GM19452 (cell line): Measurements from ENCODE around the gene TMEM51.

Experiments used
- ATAC-seq: cut with Tn5 transposase; IDR thresholded peaks from one replicate; pipeline ENCODE4 v1.9.1; 2021; ENCODE audit not compliant: unreplicated experiment

Gene TMEM51

DNA sequence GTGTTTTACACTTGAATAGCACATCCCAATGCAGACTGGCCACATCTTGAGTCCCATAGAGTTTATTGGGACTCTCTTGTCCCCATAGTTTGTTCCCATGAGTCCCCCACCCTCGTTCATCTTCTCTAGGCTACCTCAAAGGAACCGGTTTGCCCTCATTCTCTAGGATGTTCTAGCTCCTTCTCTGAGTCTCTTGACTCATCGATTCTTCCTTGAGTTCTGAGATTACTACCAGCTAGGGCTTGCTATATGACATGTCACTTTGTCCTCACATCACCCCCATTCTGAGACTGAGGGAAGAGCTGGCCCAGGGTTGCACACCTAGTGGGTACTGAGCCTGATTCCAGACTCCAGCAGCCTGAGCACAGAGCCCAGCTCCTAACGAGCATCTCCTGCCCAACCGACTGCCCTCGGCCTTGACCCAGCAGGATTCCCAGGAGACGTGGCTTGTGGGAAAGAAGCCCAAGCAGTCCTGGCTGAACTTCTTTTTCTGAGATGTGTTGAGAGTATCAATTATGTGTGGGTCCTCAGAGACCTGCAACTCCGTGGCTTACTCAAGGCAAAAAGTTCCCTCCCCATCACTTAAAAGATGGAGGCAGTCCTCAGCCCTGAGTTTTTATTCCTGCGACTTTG, 42.0 kb downstream of the TMEM51 start:
- no peak for ATAC-seq

DNA sequence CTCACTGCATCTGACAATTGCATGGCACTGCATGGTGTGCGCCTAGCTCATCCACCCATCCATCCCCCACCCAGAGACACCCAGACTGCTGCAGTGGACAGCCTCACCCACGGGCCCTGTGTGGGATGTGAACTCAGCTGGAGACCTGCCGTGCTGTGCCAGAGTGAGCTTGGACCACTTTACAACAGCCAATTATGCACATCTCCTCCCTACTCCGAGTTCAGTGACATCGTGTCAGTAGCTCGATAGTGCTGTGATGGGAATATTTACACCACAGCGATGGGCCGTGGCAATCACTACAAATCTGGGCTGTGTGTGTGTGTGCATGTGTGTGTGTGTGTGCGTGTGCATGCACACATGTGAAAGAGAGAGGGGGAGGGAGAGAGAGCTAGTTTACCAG, 42.5 kb downstream of the TMEM51 start:
- ATAC-seq: no peak

DNA sequence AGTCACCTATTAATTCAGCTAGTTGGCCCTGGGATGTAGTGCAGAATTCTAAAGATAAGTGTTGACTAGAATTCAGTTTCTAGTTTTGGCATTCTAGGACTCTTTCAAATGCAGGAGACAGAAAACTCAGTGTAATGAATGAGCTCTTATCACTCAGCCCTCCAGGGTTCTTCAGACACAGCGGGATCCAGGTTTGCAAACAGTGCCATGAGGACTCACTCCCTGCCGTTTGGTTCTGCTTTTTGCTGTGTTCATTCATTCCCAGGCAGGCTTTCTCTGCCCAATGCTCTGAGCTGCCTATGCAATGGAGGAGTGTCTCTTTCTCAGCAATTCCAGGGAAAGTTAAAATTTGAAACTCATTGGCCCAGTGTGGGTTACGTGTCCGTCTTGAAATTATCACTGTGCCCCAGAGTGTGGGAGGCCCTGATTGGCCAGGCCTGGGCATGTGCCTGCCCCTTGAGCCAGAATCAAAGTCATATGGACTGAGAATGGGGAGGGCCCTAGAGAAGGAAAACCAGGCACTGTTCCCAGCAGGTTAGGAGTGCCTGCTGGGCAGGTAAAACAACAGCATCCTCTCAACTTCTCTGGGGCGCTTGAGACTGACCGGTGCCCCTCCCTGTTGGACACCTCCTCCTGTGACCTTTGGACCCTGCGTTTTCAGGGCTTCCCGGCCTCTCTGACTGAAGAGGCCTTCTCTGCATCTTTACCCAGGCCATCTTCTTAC, 43.4 kb downstream of the TMEM51 start:
- no peak for ATAC-seq

DNA sequence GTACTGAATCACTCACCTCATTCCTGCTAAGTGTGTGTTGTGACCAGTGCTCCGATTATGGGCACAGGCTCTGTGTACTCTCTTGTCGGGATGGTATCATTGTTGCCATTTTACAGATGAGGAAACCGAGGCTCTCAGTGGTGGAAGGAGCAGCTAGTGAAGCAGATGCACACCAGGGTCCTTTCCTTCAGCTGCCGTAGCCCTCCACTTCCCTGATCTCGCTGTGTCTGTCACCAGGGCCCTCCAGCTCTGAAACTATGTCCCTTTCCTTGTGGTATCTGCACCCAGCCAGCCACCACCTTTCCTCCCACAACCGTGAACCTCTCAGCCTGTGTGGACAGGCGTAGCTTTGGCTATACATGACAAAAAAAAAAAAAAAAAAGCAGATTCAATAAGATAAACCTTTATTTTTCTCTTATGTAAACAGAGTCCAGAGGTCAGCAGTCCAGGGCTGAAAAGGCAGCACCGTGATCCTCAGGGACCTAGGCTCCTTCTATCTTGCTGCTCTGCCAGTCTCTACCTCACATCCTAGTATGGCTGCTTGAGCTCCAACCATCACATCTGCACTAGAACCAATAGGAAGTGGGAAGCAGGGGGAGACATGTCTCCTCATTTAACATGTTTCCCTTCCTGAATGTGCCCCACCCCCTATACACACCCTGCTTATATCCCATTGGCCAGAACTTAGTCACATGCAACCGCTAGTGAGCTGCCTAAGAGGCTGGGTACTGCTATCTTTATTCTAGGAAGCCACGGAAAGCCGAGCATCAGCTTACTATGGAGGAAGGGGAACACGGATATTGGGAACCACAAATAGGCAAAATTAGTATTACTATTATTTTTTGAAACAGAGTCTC, 44.3 kb downstream of the TMEM51 start:
- no peak for ATAC-seq

DNA sequence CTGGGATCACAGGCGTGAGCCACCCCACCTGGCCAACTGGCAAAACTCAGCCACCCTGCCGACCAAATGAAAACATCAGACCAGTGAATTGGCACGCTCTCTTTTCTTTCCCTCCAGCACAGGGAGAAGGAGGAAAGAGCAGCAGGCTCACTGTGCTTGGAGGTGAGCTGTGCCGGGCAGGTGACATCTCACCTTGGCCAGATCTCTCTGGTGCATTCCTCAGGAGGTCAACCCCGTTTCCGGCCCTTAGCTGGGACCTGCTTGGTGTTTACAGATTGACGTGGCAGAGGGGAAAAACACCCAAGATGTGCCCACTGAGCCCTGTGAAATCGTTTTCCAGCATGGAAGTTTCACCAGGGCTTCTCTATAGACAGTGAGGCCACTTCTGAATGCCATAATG, 45.1 kb downstream of the TMEM51 start:
- ATAC-seq: no peak

DNA sequence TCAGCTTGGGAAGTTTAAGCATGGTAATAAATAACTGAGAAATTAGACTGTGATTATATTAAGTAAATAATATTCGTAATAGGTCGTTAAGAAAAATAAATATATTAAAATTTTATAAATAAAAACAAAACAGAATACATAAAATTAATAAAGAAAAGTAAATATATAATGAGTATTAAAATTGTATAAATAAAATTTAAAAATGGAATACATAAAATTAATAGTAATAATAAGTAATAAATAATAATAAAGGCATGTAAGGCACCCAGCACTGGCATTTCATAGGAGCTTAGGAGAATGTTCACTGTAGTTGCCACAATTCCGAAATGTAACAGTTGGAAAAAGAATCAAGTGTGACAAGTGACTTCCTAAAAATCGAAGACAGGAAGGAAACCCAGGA, 47.7 kb downstream of the TMEM51 start:
- no peak for ATAC-seq

DNA sequence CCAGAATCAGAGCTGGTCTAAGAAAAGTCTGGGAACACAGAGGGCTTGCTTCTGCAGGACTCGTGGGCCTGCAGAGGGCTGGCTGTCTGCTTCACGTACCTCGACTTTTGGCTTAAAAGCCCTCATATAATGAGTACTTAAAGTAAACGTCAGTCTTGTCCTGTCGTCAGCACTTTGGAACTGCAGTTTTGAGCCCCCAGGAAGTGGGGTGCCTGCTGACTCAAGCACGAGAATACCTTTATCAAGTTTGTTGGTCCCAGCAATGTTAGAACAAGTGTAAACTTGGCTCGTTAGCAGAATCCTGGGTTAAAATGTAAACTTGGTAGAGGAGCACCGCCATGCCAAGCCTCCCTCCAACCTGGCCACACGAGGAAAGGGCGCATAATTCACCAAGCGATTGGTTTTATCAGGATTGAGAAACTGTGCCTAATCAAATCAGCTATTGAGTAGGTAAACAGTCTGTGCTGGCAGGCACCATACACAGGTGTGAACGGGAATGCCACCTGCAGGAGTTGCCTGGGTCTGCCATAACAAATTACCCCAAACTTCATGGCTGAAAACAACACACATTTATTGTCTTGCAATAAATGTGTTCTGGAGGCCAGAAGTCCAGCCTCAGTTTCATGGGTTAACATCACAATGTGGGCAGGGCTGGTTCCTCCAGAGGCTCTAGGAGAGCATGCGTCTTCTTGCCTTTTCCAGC, 48.5 kb downstream of the TMEM51 start:
- no peak for ATAC-seq

DNA sequence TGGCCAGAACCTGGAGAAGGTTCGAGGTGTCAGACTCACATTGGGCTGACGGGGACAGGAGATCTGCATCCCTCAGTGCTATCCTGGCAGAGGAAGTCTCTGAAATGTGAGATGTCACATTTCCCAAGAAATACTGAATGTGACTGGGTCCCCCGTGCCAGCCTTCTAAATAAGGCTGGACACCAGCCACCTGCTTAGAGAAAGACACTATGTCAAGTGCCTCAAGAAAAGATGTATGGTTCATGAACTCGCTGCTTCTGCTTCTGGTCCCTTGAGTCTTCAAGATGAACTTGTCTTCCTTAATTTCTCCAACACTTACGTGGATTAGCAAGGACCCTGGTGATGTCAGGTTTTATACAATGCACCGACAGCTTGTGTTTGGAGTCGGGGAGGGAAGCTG, 51.4 kb downstream of the TMEM51 start:
- no peak for ATAC-seq

DNA sequence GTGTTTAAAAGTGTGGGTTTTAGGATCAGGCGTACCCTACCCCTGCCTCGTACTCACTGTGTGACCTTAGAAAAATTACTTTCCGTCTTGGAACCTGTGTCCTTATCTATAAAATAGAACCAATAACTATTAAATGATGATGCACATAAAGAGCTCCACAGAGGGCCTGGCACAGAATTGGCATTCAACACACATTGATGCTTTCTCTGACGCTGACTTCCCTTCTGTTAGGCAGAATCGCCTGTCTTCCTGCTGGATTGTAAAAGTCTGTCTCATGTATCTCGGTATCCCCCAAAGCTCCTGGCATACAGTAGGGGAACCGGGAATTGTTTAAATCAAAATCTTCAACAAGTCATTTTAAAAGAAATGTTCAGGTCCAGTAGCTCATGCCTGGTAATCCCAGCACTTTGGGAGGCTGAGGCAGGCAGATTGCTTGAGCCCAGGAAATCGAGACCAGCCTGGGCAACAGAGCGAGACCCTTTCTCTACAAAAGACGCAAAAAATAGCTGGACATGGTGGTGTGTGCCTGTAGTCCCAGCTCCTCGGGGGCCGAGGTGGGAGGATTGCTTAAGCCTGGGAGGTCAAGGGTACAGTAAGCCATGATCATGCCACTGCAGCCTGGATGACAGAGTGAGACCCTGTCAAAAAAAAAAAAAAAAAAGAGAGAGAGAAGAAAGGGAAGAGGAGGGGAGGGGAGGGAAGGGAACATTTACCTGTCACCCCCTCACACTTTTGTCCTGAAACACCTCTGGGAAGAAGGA, 52.2 kb downstream of the TMEM51 start:
- ATAC-seq: no peak

DNA sequence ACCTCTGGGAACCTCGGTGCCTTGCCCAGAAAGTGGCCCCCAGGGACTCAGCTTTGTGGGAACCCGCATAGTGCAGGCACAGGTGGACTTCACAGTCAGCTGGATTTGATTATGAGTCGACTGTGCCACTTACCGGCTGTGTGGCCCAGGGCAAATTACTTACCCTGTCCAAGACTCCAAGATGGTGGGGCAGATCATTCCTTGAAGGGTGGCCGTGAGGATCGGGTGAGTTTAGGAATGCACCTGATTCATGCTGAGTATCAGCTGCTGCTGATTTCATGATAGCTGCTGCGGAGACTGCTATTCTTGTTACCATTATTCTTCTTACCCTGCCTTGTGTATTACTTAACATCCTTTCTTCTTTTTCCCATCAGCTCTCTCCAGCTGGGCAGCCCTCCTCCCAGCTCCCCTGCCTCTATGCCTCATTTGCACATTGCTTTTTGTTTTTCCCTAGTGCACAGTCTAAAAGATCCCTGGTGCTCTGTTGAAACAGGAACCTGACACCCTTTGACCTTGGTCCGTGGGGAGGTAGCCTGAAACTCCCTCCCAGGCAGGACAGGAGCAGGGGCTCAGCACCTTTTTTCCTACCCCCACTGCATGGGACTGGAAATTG, 53.0 kb downstream of the TMEM51 start:
- ATAC-seq: no peak

DNA sequence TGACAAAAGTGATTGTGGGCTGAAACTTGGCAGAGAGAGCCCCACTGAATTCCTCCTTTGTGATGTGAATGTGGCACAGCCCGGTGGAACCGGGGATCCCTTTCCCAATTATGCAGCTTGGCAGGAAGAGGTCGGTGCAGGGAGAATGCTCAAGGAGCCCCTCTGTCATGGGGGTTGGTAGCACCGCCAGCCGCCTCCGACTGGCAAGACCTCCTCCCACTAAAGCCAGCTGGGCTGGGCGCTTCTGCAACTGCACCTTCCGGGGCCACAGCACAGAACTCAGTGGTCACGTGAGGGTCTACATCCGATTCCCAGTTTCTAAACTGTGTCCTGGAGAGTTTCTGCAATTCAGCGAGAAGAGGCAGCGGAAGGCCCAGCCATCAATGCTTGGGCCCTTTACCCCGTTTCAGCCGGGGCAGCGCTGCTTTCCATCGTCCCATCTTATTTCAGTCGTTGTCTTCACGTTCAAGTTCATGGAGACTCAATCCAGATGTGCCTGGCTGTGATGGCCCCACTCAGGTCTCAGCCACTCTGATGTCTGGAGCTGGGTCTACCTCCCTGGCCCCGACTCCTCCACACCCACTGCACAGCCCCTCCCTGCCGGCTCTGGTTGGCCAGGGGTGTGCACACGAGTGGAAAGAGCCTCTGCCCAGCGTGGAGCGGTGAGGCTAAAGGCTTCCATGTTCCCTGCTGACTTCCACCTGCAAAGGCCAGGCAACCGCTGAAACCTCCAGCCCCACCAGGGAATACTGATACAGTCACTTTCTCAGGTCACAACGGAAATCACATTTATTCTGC, 53.7 kb downstream of the TMEM51 start:
- no peak for ATAC-seq

DNA sequence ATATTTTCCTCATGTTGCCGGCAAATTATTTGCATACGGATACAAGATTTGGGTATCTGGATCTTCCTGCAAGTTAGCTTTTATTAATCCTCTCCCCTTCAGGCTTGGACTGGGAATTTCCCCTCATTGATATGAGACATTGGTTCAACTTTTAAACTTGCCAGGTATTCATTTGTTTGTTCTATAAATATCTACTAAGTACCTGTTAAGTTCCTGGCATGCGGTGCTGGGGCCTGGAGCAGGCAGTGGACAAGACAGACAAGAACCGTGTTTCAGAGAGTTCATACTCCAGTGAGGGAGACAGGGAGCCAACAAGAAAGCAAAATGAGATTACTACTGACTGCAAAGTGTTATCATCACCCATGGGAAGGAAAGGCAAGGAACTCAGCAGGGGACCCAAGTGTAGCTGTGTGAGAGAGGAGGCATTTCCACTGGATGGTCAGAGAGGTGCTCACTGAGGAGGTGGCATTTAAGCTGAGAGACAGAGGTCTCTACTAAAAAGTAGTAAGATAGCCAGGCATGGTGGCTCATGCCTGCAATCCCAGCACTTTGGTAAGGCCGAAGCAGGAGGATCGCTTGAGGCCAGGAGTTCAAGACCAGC, 54.4 kb downstream of the TMEM51 start:
- ATAC-seq: no peak

DNA sequence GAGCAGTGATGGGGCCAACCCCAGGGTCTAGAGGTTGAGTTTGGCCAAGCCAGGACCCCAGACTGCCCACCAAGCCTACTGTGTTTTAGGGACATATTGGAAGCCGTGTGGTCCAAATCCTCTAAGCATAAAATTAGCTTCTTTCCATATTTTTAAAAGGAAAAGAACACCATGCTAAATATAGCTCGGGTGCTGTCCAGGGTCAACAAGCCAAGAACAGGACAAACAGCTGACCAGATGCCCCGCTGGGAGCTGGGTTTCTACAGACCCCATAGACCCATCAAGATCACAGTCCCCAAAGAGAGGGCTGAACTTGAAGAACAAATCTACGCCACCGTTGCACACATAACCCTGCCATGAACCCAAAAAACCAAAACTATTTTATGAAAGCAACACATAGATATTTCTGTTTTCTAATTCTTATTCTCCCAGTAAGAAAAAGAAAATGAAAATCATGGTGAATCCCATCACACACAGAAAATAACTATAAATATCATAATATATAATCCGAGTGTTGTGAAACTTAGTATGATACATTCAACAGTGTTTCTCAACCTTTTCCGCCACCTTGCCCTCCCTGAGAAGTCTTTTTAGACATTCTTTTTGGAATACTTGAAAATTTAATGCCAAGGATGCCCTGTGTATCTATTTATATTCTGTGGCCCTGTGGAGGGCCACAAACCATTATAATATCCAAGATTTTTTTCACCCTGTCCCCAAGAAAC, 57.3 kb downstream of the TMEM51 start:
- ATAC-seq: no peak

DNA sequence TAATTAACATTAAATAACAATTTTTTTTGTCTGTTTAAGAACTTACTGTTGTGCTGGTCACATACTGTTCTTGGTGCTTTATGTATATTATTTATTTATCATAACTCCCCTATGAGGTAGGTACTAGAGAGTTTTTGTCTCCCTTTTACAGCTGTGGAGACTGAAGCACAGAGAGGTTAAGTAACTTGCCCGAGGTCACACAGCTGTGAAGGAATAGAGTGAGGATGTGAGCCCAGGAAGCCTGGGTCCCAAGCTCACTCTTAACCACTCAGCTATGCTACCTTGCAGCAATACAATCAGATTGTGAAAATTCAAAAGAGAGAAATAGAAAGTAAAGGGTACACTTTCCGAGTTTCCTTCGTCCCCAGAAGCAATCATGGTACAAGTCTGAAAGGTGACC, 57.9 kb downstream of the TMEM51 start:
- ATAC-seq: no peak

DNA sequence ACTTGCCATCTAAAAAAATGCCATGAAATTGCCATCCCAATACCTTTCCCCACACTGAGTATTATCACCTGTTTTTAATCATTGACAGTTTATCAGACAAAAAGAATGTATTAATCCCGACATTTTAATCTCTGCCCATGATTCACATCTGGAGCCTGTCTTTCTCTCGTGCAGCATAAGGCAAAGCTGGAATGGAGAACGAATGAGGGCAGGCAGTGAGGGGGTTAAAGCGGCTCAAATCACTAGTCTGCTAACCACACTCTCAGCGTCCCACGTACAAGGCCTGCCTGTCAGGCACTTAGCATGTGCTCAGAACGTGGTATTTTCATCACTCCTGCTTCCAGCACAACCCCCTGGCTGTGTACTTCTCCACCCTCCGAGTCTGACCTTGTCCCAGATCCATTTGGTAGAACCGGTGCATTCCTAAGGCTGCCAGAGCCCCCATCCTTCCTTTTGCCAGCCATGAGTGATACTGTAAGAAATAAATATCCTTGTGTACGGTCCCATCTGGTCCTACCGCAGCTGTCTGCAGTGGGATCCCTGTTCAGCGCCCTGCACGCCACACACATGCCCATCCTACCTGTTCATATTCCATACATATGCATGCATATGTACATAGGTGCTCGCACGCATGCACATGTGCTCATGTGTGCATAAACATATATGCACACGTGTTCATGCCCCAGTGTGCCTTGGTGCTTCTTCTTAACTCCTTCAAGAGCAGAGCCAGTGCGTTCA, 58.8 kb downstream of the TMEM51 start:
- ATAC-seq: no peak

DNA sequence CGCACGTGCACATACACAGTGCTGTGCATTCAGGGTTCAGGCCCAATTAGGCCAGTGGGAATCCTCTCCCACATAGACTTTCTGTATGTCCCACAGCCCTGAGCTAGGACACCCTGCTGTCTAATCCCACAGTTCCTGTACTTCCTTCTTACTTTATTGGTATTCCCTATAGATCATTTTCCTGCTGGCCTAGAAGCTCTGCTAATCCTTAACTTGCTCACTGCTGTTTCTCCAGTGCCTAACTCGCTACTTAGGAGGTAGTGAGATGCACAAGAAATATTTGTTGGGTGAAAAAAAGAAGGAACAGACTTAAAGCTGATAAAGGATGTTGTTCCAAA, 59.4 kb downstream of the TMEM51 start:
- ATAC-seq: no peak

DNA sequence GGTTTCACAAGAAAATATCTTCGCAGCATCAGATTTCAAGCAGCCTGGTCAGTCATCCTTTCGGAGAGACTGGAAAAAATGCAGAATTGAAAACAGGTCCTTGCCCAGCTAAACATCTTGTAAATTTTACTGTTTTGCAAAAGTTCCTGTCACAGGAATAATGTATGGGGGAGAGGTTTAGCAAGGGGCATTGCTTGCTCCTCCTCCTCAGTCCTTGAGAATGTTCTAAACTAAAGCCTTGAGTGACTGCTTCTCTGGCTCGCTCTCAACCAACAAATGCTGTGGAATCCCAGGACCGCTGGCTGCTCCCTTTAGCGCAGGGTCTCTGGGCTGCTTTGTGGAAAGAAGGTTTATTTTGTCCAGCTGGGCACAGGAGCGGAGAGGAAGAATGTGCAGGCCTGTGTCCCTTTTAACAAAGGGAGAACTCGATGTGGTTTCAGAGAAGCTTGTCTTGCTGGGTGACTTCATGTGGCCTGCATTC, 59.8 kb downstream of the TMEM51 start:
- no peak for ATAC-seq

DNA sequence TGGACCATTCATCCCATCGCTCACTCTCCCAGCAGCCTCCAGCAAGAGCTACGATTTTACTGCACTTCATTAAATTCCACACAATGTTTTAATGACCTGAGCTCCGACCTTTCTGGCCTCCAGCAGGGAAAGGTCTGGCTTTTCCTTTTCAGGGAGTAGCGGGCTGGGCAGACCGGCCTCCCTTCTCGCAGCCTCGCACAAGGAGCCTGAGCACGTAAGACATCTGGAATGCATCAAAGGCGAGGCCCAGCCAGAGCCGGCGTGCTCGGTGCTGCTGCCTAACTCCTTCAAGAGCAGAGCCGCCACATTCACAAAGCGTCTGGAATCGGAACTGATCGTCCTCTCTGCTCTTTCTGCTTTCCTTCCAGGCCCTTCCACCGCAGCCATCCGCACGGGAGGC, 61.0 kb downstream of the TMEM51 start:
- no peak for ATAC-seq
